Panc1 (cell line): ENCODE data around the gene B4GALT2. TPM values are rescaled to one million over a fixed set of nuclear protein-coding genes. Genes with fewer than 3 reads are reported as not detected.

Source experiments
- ATAC-seq: fragments of 200-7000 bp; cut with Tn5 transposase; 2 replicates; pipeline ENCODE4 v1.9.1; 2020; ENCODE audit warnings: mild to moderate bottlenecking, moderate library complexity
- BruUV-seq: library from RNA; stranded (reverse); fragments of 400-500 nt; replicated peaks from 2 replicates; lab custom pipeline; 2021; lab: Mats Ljungman, UMichigan
- CTCF ChIA-PET: fragments of 300-600 bp; sonication (Branson Sonifier 250); formaldehyde crosslinking; loops from one replicate; lab custom pipeline; 2022; ENCODE audit warnings: antibody characterized with exemption; lab: Charles Lee
- POLR2A ChIA-PET: fragments of 300-600 bp; sonication (Branson Sonifier 250); formaldehyde crosslinking; loops from one replicate; lab custom pipeline; 2022; ENCODE audit warnings: antibody characterized with exemption; lab: Charles Lee
- DNase-seq: peaks from one replicate; pipeline ENCODE4 v3.0.0-alpha.2; 2010; ENCODE audit warnings: low read depth, low spot score
- H3K27ac ChIP-seq: 2 replicates; pipeline ENCODE4 v1.5.1; 2011; ENCODE audit warnings: mild to moderate bottlenecking, low read length, inconsistent platforms
- H3K27me3 ChIP-seq: fragments of 200-500 bp; sonication (Bioruptor generic); 2 replicates; pipeline ENCODE4 v1.6.0; 2014; ENCODE audit warnings: low read length, inconsistent platforms; ENCODE audit not compliant: control insufficient read depth, insufficient read depth
- H3K36me3 ChIP-seq: fragments of 200-500 bp; sonication (Bioruptor generic); 2 replicates; pipeline ENCODE4 v1.5.1; 2014; ENCODE audit warnings: inconsistent platforms, mild to moderate bottlenecking, low read length, moderate library complexity; ENCODE audit not compliant: control insufficient read depth, insufficient read depth
- H3K4me1 ChIP-seq: 2 replicates; pipeline ENCODE4 v1.5.1; 2011; ENCODE audit warnings: inconsistent platforms, mild to moderate bottlenecking, low read length, moderate library complexity; ENCODE audit not compliant: control insufficient read depth, insufficient read depth
- H3K4me3 ChIP-seq, 2 experiments: 2 replicates each; pipeline ENCODE4 v1.5.1; 2011 to 2012; ENCODE audit warnings: low read depth in 2 of 2, low read length in 2 of 2, mild to moderate bottlenecking in 2 of 2, inconsistent platforms in 1 of 2, moderate library complexity in 1 of 2
- H3K9me3 ChIP-seq: fragments of 200-500 bp; sonication (Bioruptor generic); 2 replicates; pipeline ENCODE4 v1.5.1; 2014; ENCODE audit warnings: low read depth, mild to moderate bottlenecking, inconsistent platforms, low read length, moderate library complexity; ENCODE audit not compliant: control insufficient read depth, insufficient read depth
- CTCF ChIP-seq: fragments of 450-650 bp; IDR thresholded peaks from 2 replicates; pipeline ENCODE4 v1.5.1; 2017; ENCODE audit warnings: mild to moderate bottlenecking
- POLR2AphosphoS5 ChIP-seq: IDR thresholded peaks from 2 replicates; pipeline ENCODE4 v1.6.1; 2012; ENCODE audit warnings: mild to moderate bottlenecking, low read depth, low read length, moderate library complexity
- REST ChIP-seq, 2 experiments: IDR thresholded peaks; 2 replicates each; pipeline ENCODE4 v1.6.1; 2011 to 2012; ENCODE audit warnings: low read depth in 2 of 2, control low read depth in 1 of 2, low read length in 1 of 2, mild to moderate bottlenecking in 1 of 2, moderate library complexity in 1 of 2; ENCODE audit not compliant: insufficient read depth in 1 of 2
- SIN3A ChIP-seq: IDR thresholded peaks from 2 replicates; pipeline ENCODE4 v1.6.1; 2012; ENCODE audit warnings: low read depth, mild to moderate bottlenecking, low read length, moderate library complexity, borderline replicate concordance; ENCODE audit not compliant: insufficient read depth
- TCF7L2 ChIP-seq: IDR thresholded peaks from 2 replicates; pipeline ENCODE4 v1.6.1; 2011; ENCODE audit warnings: mild to moderate bottlenecking, low read depth, low read length, inconsistent platforms
- in situ Hi-C: cut with HindIII; loops from 2 replicates; pipeline ENCODE4 v1.10.0; 2016; ENCODE audit warnings: low sequenced_read_pairs, low pct_unique_long_range_greater_than_20kb
- intact Hi-C: fragments of 100-400 bp; cut with micrococcal nuclease; formaldehyde crosslinking; loops from one replicate; pipeline ENCODE4 v1.10.0; 2022; ENCODE audit not compliant: unreplicated experiment
- total RNA-seq: library from RNA; stranded (reverse); gene quantifications from one replicate; pipeline ENCODE4 v1.2.1, GENCODE V29; 2021; ENCODE audit not compliant: unreplicated experiment

Gene B4GALT2
- total RNA-seq, 1 experiment from 2014 or later: 90.1 TPM

GRCh38 chr1:43930949-43931275, 48.1 kb upstream of the B4GALT2 start:
- ChIA-PET POLR2A (no interaction called here), CTCF (interaction anchor here (0.8 to 2.3 kb wide), 2 partner anchors 116 to 168 kb away, joined by 7 to 14 read pairs; no protein-coding TSS in a partner anchor)
- no peaks in the 10 kb centered on the region for H3K36me3 ChIP-seq
- peaks cover 11% of the 10 kb centered on the region for H3K4me1 ChIP-seq
- in situ Hi-C loops (loop anchor here (25.0 kb wide), 1 partner anchor 169 kb away; no protein-coding TSS in a partner anchor), intact Hi-C loops (loop anchor here (10.0 kb wide), 1 partner anchor 406 kb away; no protein-coding TSS in a partner anchor)
- no peaks in the 10 kb centered on the region for H3K27me3 ChIP-seq
- TF ChIP-seq REST (IDR thresholded peaks at IDR 0.05; ENCODE audit: insufficient read depth in 1 of 2, low read depth in 2 of 2, low read length in 1 of 2) (no peak), POLR2AphosphoS5 (no peak), TCF7L2 (no peak), CTCF (no peak), SIN3A (no peak)
- peak overlapping the region; percentile 58; the same call in 1 of the 2 replicates for H3K27ac ChIP-seq
- no peak for ATAC-seq
- no peak overlapping the region for H3K4me3 ChIP-seq
- BruUV-seq: no TSS peak
- H3K9me3 ChIP-seq: no peaks in the 10 kb centered on the region
- DNase-seq: no peak

- intact Hi-C loops (loop anchor here (10.0 kb wide), 1 partner anchor 407 kb away; no protein-coding TSS in a partner anchor), in situ Hi-C loops (loop anchor here (25.0 kb wide), 1 partner anchor 170 kb away; no protein-coding TSS in a partner anchor)
- no TSS peak for BruUV-seq
- no peaks in the 10 kb centered on the region for H3K9me3 ChIP-seq
- no peak for ATAC-seq
- peak overlapping the region; percentile 58; the same call in 1 of the 2 replicates for H3K27ac ChIP-seq
- peaks cover 16% of the 10 kb centered on the region for H3K4me1 ChIP-seq
- no peak for TF ChIP-seq POLR2AphosphoS5
- H3K27me3 ChIP-seq: no peaks in the 10 kb centered on the region
- H3K4me3 ChIP-seq: no peak overlapping the region
- DNase-seq: no peak
- ChIA-PET POLR2A (no interaction called here), CTCF (interaction anchor here (3.5 kb wide), 1 partner anchor 167 kb away, joined by 84 read pairs; no protein-coding TSS in a partner anchor)
- no peaks in the 10 kb centered on the region for H3K36me3 ChIP-seq
Measured at GRCh38 chr1:43931711-43932660, 47.0 kb upstream of the B4GALT2 start.
